K562 (cell line): ENCODE data around the gene CFD.

Source experiments
- ARID4B ChIP-seq: sonication (generic); formaldehyde crosslinking; IDR thresholded peaks from 2 replicates; pipeline ENCODE4 v1.8.0; 2022; ENCODE audit warnings: mild to moderate bottlenecking, missing genetic modification reagents
- ATF3 ChIP-seq, 2 experiments: fragments of 450-650 bp in 1 of 2; sonication (generic) in 1 of 2; formaldehyde crosslinking in 1 of 2; IDR thresholded peaks in 1 of 2; conservative IDR thresholded peaks in 1 of 2; 2 replicates each; pipeline versions ENCODE4 v1.6.1 to v1.8.1; 2016 to 2023; ENCODE audit warnings: mild to moderate bottlenecking in 2 of 2, moderate library complexity in 2 of 2, inconsistent platforms in 1 of 2, missing genetic modification reagents in 1 of 2
- CHD1 ChIP-seq: fragments of 200-600 bp; sonication (generic); IDR thresholded peaks from one replicate; pipeline ENCODE4 v1.6.1; 2012; ENCODE audit warnings: mild to moderate bottlenecking, moderate library complexity, low read length, inconsistent platforms
- CTCF ChIP-seq, 3 experiments: IDR thresholded peaks in 2 of 3; conservative IDR thresholded peaks in 1 of 3; 2 replicates each; pipeline ENCODE4 v1.5.1; 2011 to 2012; ENCODE audit warnings: low read length in 3 of 3, mild to moderate bottlenecking in 3 of 3, control low read depth in 2 of 3, improper control_type of control experiment in 1 of 3, inconsistent platforms in 1 of 3, low read depth in 1 of 3, mixed read lengths in 1 of 3, moderate library complexity in 1 of 3; ENCODE audit not compliant: insufficient read depth in 2 of 3
- GABPA ChIP-seq: fragments of 200-800 bp; sonication (Bioruptor generic); conservative IDR thresholded peaks from 2 replicates; pipeline ENCODE4 v1.6.1; 2016; ENCODE audit warnings: low read depth, missing genetic modification characterization, missing compliant biosample characterization
- KLF13 ChIP-seq: fragments of 450-650 bp; IDR thresholded peaks from 2 replicates; pipeline ENCODE4 v1.6.1; 2016; ENCODE audit warnings: missing genetic modification characterization, low read depth, mild to moderate bottlenecking, missing compliant biosample characterization, moderate library complexity, borderline replicate concordance
- MIER1 ChIP-seq: fragments of 450-650 bp; IDR thresholded peaks from 2 replicates; pipeline ENCODE4 v1.6.1; 2016; ENCODE audit warnings: antibody characterized with exemption, mild to moderate bottlenecking, low read depth

GRCh38 chr19:873084-873483, 13.6 kb downstream of the CFD start:
- TF ChIP-seq ATF3 (IDR thresholded peaks at IDR 0.05) (no peak), ATF3 (CRISPR knock-in tag; conservative IDR thresholded peaks at IDR 0.05) (no peak), GABPA (tag) (no peak), CHD1 (no peak), CTCF (IDR thresholded peaks at IDR 0.05 in 2 of 3, conservative IDR thresholded peaks at IDR 0.05 in 1 of 3; ENCODE audit: insufficient read depth in 2 of 3, low read depth in 1 of 3, low read length in 3 of 3) (no peak), KLF13 (tag) (no peak), ARID4B (CRISPR knock-in tag) (no peak), MIER1 (no peak)
